ENCODE measurements around the gene KMT2E.

GRCh38 chr7:105106473-105106872 lies 92.5 kb downstream of the KMT2E start:
- no peak for TF ChIP-seq CTCF (conservative IDR thresholded peaks at IDR 0.05; ENCODE audit: low read depth, low read length)
- TF ChIP-seq EZH2 (IDR thresholded peaks at IDR 0.05; ENCODE audit: borderline replicate concordance, low read depth, low read length, poor library complexity, severe bottlenecking), result no peak
